ENCODE data around the gene ARFRP1.
"Not testable (repeated sequence)": the region's sequence is repeated elsewhere in the genome, so short reads cannot be mapped to it uniquely, and the experiment has no call there.

The ARFRP1 gene

DNA sequence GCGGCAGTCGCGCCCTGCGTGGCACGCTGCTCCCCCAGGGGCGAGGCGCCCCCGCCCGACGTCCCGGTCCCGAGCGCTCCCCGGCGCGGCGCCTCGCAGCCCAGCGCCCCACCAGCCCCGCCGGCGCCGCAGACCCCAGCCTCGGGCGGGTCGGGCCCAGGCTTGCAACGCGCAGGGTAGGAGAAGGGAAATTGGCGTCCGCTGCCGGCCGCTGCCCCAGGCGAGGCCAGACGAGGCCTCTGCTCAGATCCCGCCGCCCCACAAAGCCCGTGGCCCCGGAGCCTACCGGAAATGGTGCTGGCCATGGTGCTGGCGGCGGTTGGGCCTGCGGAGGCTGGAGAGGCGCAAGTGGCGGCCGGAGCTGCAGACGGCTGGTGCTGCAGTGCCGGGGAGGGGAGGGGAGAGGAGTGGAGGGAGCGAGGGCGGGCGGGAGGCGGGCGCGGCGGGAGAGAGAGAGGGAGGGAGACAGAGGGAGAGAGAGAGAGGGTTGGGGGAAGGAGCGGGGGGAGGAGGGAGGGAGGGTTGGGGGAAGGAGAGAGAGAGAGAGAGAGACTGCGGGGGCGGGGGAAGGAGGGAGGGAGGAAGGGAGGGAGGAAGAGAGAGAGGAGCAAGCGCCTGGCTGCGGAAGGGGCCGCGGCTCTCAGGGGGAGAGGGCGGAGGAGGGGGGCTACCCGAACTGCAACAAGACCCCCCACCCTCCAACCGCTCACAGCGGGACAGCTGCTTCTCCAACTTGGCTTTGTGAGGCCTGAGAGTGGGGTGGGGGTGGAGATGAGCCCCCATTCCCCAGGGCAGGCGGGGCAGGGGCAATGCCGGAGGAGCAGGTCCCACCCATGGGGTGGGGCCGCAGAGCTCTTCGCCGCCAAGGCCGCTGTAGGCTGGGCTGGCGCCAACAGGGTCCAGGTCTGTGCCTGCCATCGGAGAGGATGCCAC lies 54.5 kb downstream of the ARFRP1 start, which contains the start of gene STMN3:
STMN3 (minus strand) TSS at position 384 of the 933 bp plus-strand sequence; CDS start at position 305, 79 bp downstream.
- DNase-seq, result peak; percentile 70 to 74

DNA sequence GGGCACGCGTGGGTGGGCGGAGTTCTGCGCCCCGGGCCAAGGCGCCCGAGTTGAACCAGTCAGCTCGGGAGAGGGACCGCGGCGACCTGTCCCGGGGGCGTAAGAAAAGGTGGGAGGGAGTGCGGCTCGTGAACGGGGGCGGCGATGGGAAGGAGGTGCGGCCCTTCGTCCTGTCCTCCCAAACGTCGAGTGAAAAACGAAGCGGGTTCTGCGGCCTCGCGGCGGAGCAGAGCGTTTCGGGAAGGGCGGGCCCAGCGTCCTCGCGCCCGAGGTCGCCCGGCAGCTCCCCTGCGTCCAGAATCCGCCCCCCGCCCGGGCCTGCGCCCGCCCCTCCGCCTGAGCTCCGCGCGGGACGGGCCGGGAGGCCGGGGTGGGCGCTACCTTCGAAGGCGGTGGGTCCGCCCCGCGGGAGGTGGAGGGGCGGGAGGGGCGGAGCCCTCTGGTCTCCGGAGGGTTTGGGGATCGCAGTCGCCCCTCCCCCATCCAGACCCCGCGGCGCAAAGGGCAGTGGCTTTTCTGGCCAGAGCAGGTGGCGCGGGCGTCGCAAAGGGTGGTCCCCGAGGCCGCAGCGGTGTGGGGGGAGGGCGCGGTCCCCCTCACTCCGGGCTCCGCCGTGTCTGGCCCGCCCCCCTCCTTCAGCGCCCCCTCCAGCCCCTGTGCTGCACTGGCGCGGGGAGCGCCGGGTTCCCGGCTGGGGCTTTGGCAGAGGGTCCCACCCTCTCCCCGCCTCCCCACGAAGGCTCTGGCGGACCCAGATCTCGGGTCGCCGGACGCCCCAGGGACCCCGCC lies 55.4 kb downstream of the ARFRP1 start:
- peak; percentile 38 to 49 for DNase-seq

DNA sequence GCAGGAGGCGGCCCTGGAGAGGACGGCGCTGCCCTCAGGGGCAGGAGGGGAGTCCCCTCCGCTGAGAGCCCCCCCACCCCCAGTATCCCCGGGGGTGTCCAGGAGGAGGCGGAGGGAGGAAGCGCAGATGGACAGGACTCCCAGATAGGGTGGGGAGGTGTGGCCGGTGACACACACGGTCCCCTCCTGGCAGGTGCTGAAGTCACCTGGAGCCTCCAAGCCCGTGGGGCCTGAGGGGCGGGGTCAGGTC lies 55.9 kb downstream of the ARFRP1 start:
- no peak for DNase-seq

- not testable (repeated sequence) for DNase-seq
Observed at GRCh38 chr20:63650486-63650885, 57.3 kb downstream of the ARFRP1 start.

DNA sequence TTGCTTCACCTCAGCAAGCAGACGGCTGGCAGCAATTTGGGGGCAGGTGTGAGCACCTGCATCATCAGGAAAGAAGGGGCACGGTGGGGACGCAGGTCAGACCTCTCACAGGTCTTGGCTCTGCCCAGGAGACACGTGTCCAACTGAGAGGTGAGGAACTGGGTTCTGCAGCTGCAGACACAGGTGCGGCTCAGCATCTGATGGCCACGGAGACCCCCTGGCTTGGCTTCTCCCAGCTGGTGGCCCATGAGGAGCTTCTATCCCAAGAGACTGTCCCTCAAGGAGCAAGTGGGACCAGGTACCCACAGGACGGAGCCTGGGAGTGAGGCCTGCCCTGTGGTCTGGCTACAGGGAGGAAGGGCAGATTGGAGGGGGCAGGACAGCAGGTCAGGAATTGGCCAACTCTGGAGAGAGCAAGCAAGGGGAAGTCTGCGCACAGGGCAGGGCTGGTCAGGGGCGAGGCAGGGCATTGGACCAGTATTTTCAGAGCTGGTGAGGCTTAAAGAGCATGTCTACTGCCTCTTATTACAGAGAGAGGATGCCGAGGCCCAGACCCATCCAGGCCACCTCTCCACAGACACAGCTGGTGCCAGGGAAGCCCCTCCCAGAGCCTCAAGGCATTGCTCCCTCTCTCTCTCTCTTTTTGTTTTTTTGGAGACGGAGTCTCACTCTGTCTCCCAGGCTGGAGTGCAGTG lies 58.7 kb downstream of the ARFRP1 start:
- no peak for DNase-seq

Data from CD4-positive, alpha-beta T cell treated with Interleukin-1 beta for 1 hour (primary cell).